Endothelial cell of umbilical vein (primary cell): ENCODE data around the gene ZZZ3. TPM values are rescaled to one million over a fixed set of nuclear protein-coding genes. Genes with fewer than 3 reads are reported as not detected.

Experiments used
- BruUV-seq: library from RNA; stranded (reverse); fragments of 400-500 nt; replicated peaks from 2 replicates; lab custom pipeline; 2021; lab: Mats Ljungman, UMichigan
- CTCF ChIA-PET: fragments of 300-600, 350-600 bp; sonication (Branson Sonifier 250); formaldehyde crosslinking; loops from one replicate; lab custom pipeline; 2021; ENCODE audit warnings: antibody characterized with exemption, inconsistent platforms; lab: Charles Lee
- POLR2A ChIA-PET: fragments of 300-600, 350-600 bp; sonication (Branson Sonifier 250); formaldehyde crosslinking; loops from one replicate; lab custom pipeline; 2021; ENCODE audit warnings: antibody characterized with exemption, inconsistent platforms; lab: Charles Lee
- DNase-seq: peaks from one replicate; pipeline ENCODE4 v3.0.0-alpha.2; 2011; ENCODE audit warnings: low read depth, low spot score
- FAIRE-seq: peaks from 2 replicates; lab custom pipeline; 2011; peaks lifted over from hg19 to GRCh38; lab: Jason Lieb, UNC
- H2AFZ ChIP-seq: 2 replicates; pipeline ENCODE4 v1.6.0; 2012; ENCODE audit warnings: low read depth, low read length, control low read depth, inconsistent platforms
- H3K27ac ChIP-seq: 2 replicates; pipeline ENCODE4 v1.5.1; 2011; ENCODE audit warnings: low read depth, mild to moderate bottlenecking, control low read depth, low read length, moderate library complexity; ENCODE audit not compliant: insufficient read depth
- H3K27me3 ChIP-seq, 2 experiments: 2 replicates each; pipeline versions ENCODE4 v1.6.0 to v1.6.1; 2011; ENCODE audit warnings: low read length in 2 of 2, mixed read lengths in 1 of 2; ENCODE audit not compliant: control insufficient read depth in 2 of 2, insufficient read depth in 2 of 2
- H3K36me3 ChIP-seq, 2 experiments: 2 replicates in 1 of 2; 3 replicates in 1 of 2; pipeline ENCODE4 v1.5.1; 2011; ENCODE audit warnings: low read length in 2 of 2, mild to moderate bottlenecking in 1 of 2, moderate library complexity in 1 of 2; ENCODE audit not compliant: control insufficient read depth in 2 of 2, insufficient read depth in 2 of 2; ENCODE audit errors: extremely low read depth in 1 of 2
- H3K4me1 ChIP-seq: 3 replicates; pipeline ENCODE4 v1.5.1; 2011; ENCODE audit warnings: mild to moderate bottlenecking, low read length; ENCODE audit not compliant: control insufficient read depth, insufficient read depth; ENCODE audit errors: extremely low read depth
- H3K4me2 ChIP-seq: 2 replicates; pipeline ENCODE4 v1.6.1; 2011; ENCODE audit warnings: low read length, control low read depth, mixed read lengths; ENCODE audit not compliant: insufficient read depth
- H3K4me3 ChIP-seq, 3 experiments: fragments of 200-600 bp in 1 of 3; sonication (generic), shearing (Covaris generic) in 1 of 3; replicated peaks in 1 of 3; 2 replicates each; pipeline ENCODE4 v1.5.1; 2011 to 2016; ENCODE audit warnings: control low read depth in 3 of 3, low read length in 3 of 3, mild to moderate bottlenecking in 2 of 3, inconsistent platforms in 1 of 3, low read depth in 1 of 3, moderate library complexity in 1 of 3; ENCODE audit not compliant: insufficient read depth in 1 of 3
- H3K79me2 ChIP-seq: 2 replicates; pipeline ENCODE4 v1.6.0; 2012; ENCODE audit warnings: low read length, inconsistent platforms; ENCODE audit not compliant: control insufficient read depth, insufficient read depth
- H3K9ac ChIP-seq: replicated peaks from 2 replicates; pipeline ENCODE3; 2011; ENCODE audit warnings: low read length, control low read depth; ENCODE audit not compliant: insufficient read depth; ENCODE audit errors: extremely low read depth
- H3K9me1 ChIP-seq: replicated peaks from 3 replicates; pipeline ENCODE4 v1.6.0; 2011; ENCODE audit warnings: mild to moderate bottlenecking, low read length; ENCODE audit not compliant: control insufficient read depth, insufficient read depth; ENCODE audit errors: extremely low read depth
- H3K9me3 ChIP-seq: replicated peaks from 2 replicates; pipeline ENCODE4 v1.5.1; 2012; ENCODE audit warnings: low read length, inconsistent platforms; ENCODE audit not compliant: control insufficient read depth, insufficient read depth
- H4K20me1 ChIP-seq: replicated peaks from 2 replicates; pipeline ENCODE3; 2011; ENCODE audit warnings: mild to moderate bottlenecking, low read length; ENCODE audit not compliant: control insufficient read depth, insufficient read depth; ENCODE audit errors: extremely low read depth
- GATA2 ChIP-seq: IDR thresholded peaks from 2 replicates; pipeline ENCODE4 v1.7.0; 2011; ENCODE audit warnings: low read depth, mild to moderate bottlenecking, moderate library complexity, mixed read lengths, low read length; ENCODE audit not compliant: insufficient read length, insufficient read depth
- MYC ChIP-seq: IDR thresholded peaks from one replicate; pipeline ENCODE4 v1.6.1; 2011; ENCODE audit warnings: mild to moderate bottlenecking, low read depth, low read length
- POLR2AphosphoS5 ChIP-seq: IDR thresholded peaks from 2 replicates; pipeline ENCODE4 v1.6.1; 2012; ENCODE audit warnings: low read depth, mild to moderate bottlenecking, control low read depth, low read length, moderate library complexity; ENCODE audit not compliant: insufficient read depth
- dilution Hi-C: fragments of 300-500 bp; cut with MboI; formaldehyde crosslinking; loops from one replicate; pipeline ENCODE4 v1.15.0; 2019; ENCODE audit warnings: low sequenced_read_pairs; ENCODE audit not compliant: extremely low pct_ligation_motif_present
- intact Hi-C: fragments of 100-400 bp; cut with micrococcal nuclease; formaldehyde crosslinking; loops from one replicate; pipeline ENCODE4 v1.10.0; 2022
- polyA plus RNA-seq, 4 experiments: library from polyadenylated mRNA; depleted of rRNA in 3 of 4; stranded (reverse) in 3 of 4; unstranded in 1 of 4; fragments of >200 nt; gene quantifications; 2 replicates each; pipeline versions ENCODE4 v1.2.1 to v1.2.3, GENCODE V29; 2011 to 2012; ENCODE audit warnings: missing spikeins in 1 of 4
- total RNA-seq: library from RNA; stranded (reverse); gene quantifications from 2 replicates; pipeline ENCODE4 v1.2.3, GENCODE V29; 2021
- TF ChIP-seq, protein P1 (sequence below), 2 donors: IDR thresholded peaks; 1 replicate in 1 of 2; 2 replicates in 1 of 2; pipeline ENCODE4 v1.5.1; 2011; ENCODE audit warnings: low read length in 2 of 2, mild to moderate bottlenecking in 2 of 2, moderate library complexity in 2 of 2, control low read depth in 1 of 2, inconsistent platforms in 1 of 2, low read depth in 1 of 2; ENCODE audit not compliant: insufficient read depth in 1 of 2; ENCODE audit errors: extremely low read depth in 1 of 2

Gene ZZZ3
- total and polyA plus RNA-seq, 2 donors (not counting 3 experiments of a cell fraction or from before 2014, with no cell fraction given) = 13.1 to 54.3 TPM

DNA sequence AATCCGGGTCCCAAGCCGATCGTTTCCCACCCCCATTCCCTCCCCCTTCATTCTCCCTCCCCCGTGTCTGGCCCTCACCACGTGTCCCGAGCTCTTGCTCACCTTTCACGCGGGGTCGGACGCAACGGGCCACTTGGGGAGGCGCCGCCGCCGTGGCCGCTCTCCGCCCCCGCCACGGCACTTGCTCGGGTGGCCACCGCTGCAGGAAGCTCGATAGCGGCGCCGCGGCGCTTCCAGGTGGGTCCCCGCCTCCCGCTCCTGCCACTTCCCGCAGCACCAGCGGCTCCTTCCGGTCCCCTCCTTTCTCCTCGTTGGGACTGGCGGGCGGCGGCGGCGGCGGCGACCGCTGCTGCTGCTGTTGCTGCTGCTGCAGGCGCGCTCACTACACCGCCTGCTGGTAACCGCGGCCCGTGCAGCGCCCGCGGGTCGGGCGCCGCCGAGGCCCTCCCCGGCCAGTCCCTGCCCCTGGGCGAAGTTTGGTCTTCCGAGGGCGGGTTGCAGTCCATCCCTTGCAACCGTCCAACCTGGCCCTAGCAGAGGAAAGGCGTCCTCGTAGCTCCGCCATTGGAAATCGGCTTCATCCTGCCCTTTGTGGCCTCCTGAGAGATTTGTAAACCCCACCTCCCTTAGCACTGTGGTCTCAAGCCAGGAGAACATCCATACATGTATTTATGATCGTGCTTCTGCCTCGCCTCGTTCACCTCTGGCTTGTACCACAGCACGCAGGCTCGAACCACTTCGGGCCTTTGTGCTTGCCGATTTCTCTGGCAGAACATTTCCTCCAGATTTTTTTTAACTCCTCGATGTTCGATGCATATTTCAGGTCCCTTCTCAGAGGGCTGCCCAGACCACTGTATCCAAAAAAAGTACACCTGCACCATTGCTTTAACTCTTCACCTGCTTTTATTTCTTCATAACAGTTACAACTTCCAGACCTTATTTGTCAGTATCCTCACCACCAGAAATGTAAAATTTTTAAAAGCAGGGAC, 996 bp upstream of the ZZZ3 start:
- peaks cover 23% of the 10 kb centered on the region for H3K4me1 ChIP-seq
- TF ChIP-seq POLR2AphosphoS5 (peak; percentile 90), MYC (no peak), GATA2 (peak; percentile 7)
- TF ChIP-seq, protein P1, sequence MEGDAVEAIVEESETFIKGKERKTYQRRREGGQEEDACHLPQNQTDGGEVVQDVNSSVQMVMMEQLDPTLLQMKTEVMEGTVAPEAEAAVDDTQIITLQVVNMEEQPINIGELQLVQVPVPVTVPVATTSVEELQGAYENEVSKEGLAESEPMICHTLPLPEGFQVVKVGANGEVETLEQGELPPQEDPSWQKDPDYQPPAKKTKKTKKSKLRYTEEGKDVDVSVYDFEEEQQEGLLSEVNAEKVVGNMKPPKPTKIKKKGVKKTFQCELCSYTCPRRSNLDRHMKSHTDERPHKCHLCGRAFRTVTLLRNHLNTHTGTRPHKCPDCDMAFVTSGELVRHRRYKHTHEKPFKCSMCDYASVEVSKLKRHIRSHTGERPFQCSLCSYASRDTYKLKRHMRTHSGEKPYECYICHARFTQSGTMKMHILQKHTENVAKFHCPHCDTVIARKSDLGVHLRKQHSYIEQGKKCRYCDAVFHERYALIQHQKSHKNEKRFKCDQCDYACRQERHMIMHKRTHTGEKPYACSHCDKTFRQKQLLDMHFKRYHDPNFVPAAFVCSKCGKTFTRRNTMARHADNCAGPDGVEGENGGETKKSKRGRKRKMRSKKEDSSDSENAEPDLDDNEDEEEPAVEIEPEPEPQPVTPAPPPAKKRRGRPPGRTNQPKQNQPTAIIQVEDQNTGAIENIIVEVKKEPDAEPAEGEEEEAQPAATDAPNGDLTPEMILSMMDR (IDR thresholded peaks at IDR 0.05; ENCODE audit: extremely low read depth in 1 of 2, insufficient read depth in 1 of 2, low read depth in 1 of 2, low read length in 2 of 2) = peak; percentile 86 to 92
- peak; percentile 92 for DNase-seq
- no peaks in the 10 kb centered on the region for H3K27me3 ChIP-seq
- H4K20me1 ChIP-seq = peaks cover 3% of the 10 kb centered on the region
- TSS peak; percentile 68 for BruUV-seq
- peaks cover 39% of the 10 kb centered on the region for H3K79me2 ChIP-seq
- peak; percentile 67 for FAIRE-seq
- peak overlapping the region; percentile 91 for H2AFZ ChIP-seq
- H3K27ac ChIP-seq = peak overlapping the region; percentile 69
- no peaks in the 10 kb centered on the region for H3K36me3 ChIP-seq
- ChIA-PET CTCF (interaction anchor here (0.7 to 2.2 kb wide), 8 partner anchors 11 to 521 kb away, joined by 3 to 9 read pairs (median 5); no protein-coding TSS in a partner anchor), POLR2A (interaction anchor here (0.6 to 1.4 kb wide), 5 partner anchors 10 to 599 kb away, joined by 3 to 8 read pairs (median 4); no protein-coding TSS in a partner anchor)
- peak overlapping the region; percentile 84 for H3K4me2 ChIP-seq
- peak overlapping the region; percentile 88 for H3K9ac ChIP-seq
- no peaks in the 10 kb centered on the region for H3K9me1 ChIP-seq
- dilution Hi-C loops = no loop called here
- no peaks in the 10 kb centered on the region for H3K9me3 ChIP-seq
- H3K4me3 ChIP-seq = peak overlapping the region; percentile 42 to 73 (median 52)
- intact Hi-C loops = loop anchor here (1.0 to 10.0 kb wide), 13 partner anchors 45 to 535 kb away; partner anchors contain the start of genes AK5, NEXN, PIGK and USP33
